Measurements from ENCODE around the gene HDAC4. TPM values are rescaled to one million over a fixed set of nuclear protein-coding genes. Genes with fewer than 3 reads are reported as not detected.

Gene HDAC4
- total and polyA plus RNA-seq, 3 experiments from 2014 or later: 8.3 to 28.8 (median 24.0) TPM

DNA sequence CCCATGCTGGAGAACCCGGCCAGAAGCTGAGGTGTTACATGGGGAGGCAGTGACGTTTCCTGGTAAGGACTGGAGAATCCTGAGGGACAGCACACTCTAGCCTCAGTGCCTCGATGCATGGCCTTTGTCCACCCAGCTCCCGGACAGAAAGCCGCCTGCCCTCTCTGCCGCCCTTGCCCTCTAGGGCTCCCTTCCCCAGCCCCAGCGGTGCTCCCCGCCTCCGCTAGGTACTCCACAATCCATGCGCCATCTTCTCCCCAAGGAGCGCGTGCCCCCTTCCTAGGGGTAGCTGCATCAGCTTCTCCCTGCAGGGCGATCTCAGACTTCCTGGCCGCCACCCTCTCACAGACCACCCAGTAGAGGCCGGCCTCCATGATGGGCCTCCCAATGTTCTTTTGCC, 301.3 kb downstream of the HDAC4 start:
- DNase-seq: no peak
- Mint-ChIP-seq H3K27ac (no peak overlapping the region), H3K4me1 (no peaks in the 10 kb centered on the region), H3K27me3 (no peaks in the 10 kb centered on the region), H3K4me3 (no peak overlapping the region), H3K9me3 (no peaks in the 10 kb centered on the region), H3K36me3 (peaks cover 0 to 65% (median under 1%) of the 10 kb centered on the region in 3 donors)
- Histone ChIP-seq H3K27ac (ENCODE audit: low read depth, low read length) (no peak overlapping the region), H3K27me3 (ENCODE audit: insufficient read depth, low read length, poor library complexity, severe bottlenecking) (no peaks in the 10 kb centered on the region), H3K36me3 (ENCODE audit: insufficient read depth, low read length) (peaks cover 6% of the 10 kb centered on the region), H3K4me1 (ENCODE audit: insufficient read depth, low read length) (no peaks in the 10 kb centered on the region), H3K4me3 (ENCODE audit: low read length) (no peak overlapping the region), H3K9me3 (ENCODE audit: low read length) (no peaks in the 10 kb centered on the region)
- CTCF ChIA-PET: interaction anchor here (1.4 kb wide), 1 partner anchor 10 kb away, joined by 4 read pairs; no protein-coding TSS in a partner anchor
- POLR2A ChIA-PET: no interaction called here

GRCh38 chr2:239098288-239098970, 302.4 kb downstream of the HDAC4 start:
- Mint-ChIP-seq H3K27me3 (no peaks in the 10 kb centered on the region), H3K36me3 (peaks cover 0 to 66% (median 4%) of the 10 kb centered on the region in 3 donors), H3K9me3 (no peaks in the 10 kb centered on the region), H3K27ac (peak overlapping the region in 1 of 8 donors; percentile 31), H3K4me1 (no peaks in the 10 kb centered on the region), H3K4me3 (no peak overlapping the region)
- no peak overlapping the region for H3K4me3 ChIP-seq (ENCODE audit: low read length)
- no peak overlapping the region for H3K27ac ChIP-seq (ENCODE audit: low read depth, low read length)
- H3K4me1 ChIP-seq (ENCODE audit: insufficient read depth, low read length): no peaks in the 10 kb centered on the region
- H3K27me3 ChIP-seq (ENCODE audit: insufficient read depth, low read length, poor library complexity, severe bottlenecking): no peaks in the 10 kb centered on the region
- POLR2A ChIA-PET: no interaction called here
- CTCF ChIA-PET: interaction anchor here (1.4 kb wide), 1 partner anchor 9 kb away, joined by 4 read pairs; no protein-coding TSS in a partner anchor
- peak in 1 of 5 donors; percentile 7 for DNase-seq
- peaks cover 10% of the 10 kb centered on the region for H3K36me3 ChIP-seq (ENCODE audit: insufficient read depth, low read length)
- H3K9me3 ChIP-seq (ENCODE audit: low read length): no peaks in the 10 kb centered on the region

GRCh38 chr2:239097428-239097696, 303.5 kb downstream of the HDAC4 start:
- Histone ChIP-seq H3K4me1 (ENCODE audit: insufficient read depth, low read length) (no peaks in the 10 kb centered on the region), H3K9me3 (ENCODE audit: low read length) (no peaks in the 10 kb centered on the region), H3K27me3 (ENCODE audit: insufficient read depth, low read length, poor library complexity, severe bottlenecking) (no peaks in the 10 kb centered on the region), H3K4me3 (ENCODE audit: low read length) (no peak overlapping the region), H3K36me3 (ENCODE audit: insufficient read depth, low read length) (peaks cover 6% of the 10 kb centered on the region), H3K27ac (ENCODE audit: low read depth, low read length) (no peak overlapping the region)
- H3K27ac Mint-ChIP-seq: no peak overlapping the region
- no peak for DNase-seq
- POLR2A ChIA-PET: no interaction called here
- H3K4me1 Mint-ChIP-seq: no peaks in the 10 kb centered on the region
- H3K36me3 Mint-ChIP-seq: peaks cover 0 to 60% (median 4%) of the 10 kb centered on the region in 3 donors
- no peaks in the 10 kb centered on the region for H3K27me3 Mint-ChIP-seq
- H3K9me3 Mint-ChIP-seq: no peaks in the 10 kb centered on the region
- no peak overlapping the region for H3K4me3 Mint-ChIP-seq
- CTCF ChIA-PET: no interaction called here

DNA sequence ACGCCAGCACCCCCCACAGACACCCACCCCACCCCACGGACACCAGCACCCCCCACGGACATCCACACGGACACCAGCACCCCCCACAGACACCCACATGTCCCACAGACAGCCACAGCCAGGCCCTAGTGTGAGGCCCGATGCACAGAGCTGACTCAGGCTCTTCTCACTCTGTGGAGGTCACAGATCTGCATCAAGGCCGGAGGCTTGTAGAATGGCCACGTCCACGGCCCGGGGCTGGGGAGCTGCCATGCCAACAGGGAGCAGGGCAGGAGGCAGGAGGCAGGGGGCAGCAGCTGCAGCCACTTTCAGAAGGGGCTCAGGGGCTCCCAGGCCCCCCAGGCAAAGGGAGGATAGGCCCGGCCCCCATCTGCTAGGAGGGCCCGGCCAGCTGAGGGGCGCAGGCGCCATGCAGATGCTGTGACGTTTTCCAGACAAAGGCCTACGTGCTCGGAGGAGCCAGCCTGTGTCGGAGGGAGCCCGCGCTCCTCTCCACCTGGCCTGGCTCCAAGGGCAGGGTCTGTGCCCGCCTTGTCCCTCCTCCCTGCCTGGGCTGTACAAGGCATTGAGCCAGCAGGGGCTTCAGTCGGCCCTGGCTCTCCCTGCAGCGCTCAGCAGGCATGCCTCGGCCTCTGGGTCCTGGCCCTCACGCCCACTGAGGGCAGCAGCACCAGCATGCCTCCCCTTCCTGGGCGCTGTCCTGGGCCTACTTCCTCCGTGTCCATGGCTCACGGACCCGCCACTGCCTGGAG, 304.0 kb downstream of the HDAC4 start:
- ChIA-PET POLR2A (no interaction called here), CTCF (no interaction called here)

GRCh38 chr2:239095460-239096081, 305.2 kb downstream of the HDAC4 start:
- Histone ChIP-seq H3K27me3 (ENCODE audit: insufficient read depth, low read length, poor library complexity, severe bottlenecking) (no peaks in the 10 kb centered on the region), H3K36me3 (ENCODE audit: insufficient read depth, low read length) (peaks cover 4% of the 10 kb centered on the region), H3K9me3 (ENCODE audit: low read length) (no peaks in the 10 kb centered on the region), H3K4me3 (ENCODE audit: low read length) (no peak overlapping the region), H3K4me1 (ENCODE audit: insufficient read depth, low read length) (no peaks in the 10 kb centered on the region), H3K27ac (ENCODE audit: low read depth, low read length) (no peak overlapping the region)
- H3K4me1 Mint-ChIP-seq: no peaks in the 10 kb centered on the region
- peak overlapping the region in 1 of 8 donors; percentile 54 for H3K27ac Mint-ChIP-seq
- no peak overlapping the region for H3K4me3 Mint-ChIP-seq
- H3K27me3 Mint-ChIP-seq: no peaks in the 10 kb centered on the region
- peaks cover 0 to 58% (median 4%) of the 10 kb centered on the region in 3 donors for H3K36me3 Mint-ChIP-seq
- H3K9me3 Mint-ChIP-seq: no peaks in the 10 kb centered on the region
- POLR2A ChIA-PET: no interaction called here
- CTCF ChIA-PET: no interaction called here
- no peak for DNase-seq

More for the DNA sequence above, 304.0 kb downstream of the HDAC4 start:
- H3K4me1 ChIP-seq (ENCODE audit: insufficient read depth, low read length): no peaks in the 10 kb centered on the region
- no peaks in the 10 kb centered on the region for H3K27me3 ChIP-seq (ENCODE audit: insufficient read depth, low read length, poor library complexity, severe bottlenecking)
- DNase-seq: no peak
- H3K27ac Mint-ChIP-seq: no peak overlapping the region
- no peaks in the 10 kb centered on the region for H3K9me3 ChIP-seq (ENCODE audit: low read length)
- peaks cover 4% of the 10 kb centered on the region for H3K36me3 ChIP-seq (ENCODE audit: insufficient read depth, low read length)
- no peak overlapping the region for H3K27ac ChIP-seq (ENCODE audit: low read depth, low read length)
- no peaks in the 10 kb centered on the region for H3K27me3 Mint-ChIP-seq
- no peaks in the 10 kb centered on the region for H3K9me3 Mint-ChIP-seq
- H3K36me3 Mint-ChIP-seq: peaks cover 0 to 59% (median 4%) of the 10 kb centered on the region in 3 donors
- H3K4me1 Mint-ChIP-seq: no peaks in the 10 kb centered on the region
- no peak overlapping the region for H3K4me3 Mint-ChIP-seq
- no peak overlapping the region for H3K4me3 ChIP-seq (ENCODE audit: low read length)

- Mint-ChIP-seq H3K27ac (no peak overlapping the region), H3K9me3 (no peaks in the 10 kb centered on the region), H3K4me3 (no peak overlapping the region), H3K27me3 (no peaks in the 10 kb centered on the region), H3K36me3 (peaks cover 0 to 57% (median 4%) of the 10 kb centered on the region in 3 donors), H3K4me1 (no peaks in the 10 kb centered on the region)
- H3K9me3 ChIP-seq (ENCODE audit: low read length): no peaks in the 10 kb centered on the region
- H3K27ac ChIP-seq (ENCODE audit: low read depth, low read length): no peak overlapping the region
- POLR2A ChIA-PET: no interaction called here
- H3K4me3 ChIP-seq (ENCODE audit: low read length): no peak overlapping the region
- CTCF ChIA-PET: no interaction called here
- no peaks in the 10 kb centered on the region for H3K4me1 ChIP-seq (ENCODE audit: insufficient read depth, low read length)
- DNase-seq: no peak
- no peaks in the 10 kb centered on the region for H3K27me3 ChIP-seq (ENCODE audit: insufficient read depth, low read length, poor library complexity, severe bottlenecking)
- peaks cover 4% of the 10 kb centered on the region for H3K36me3 ChIP-seq (ENCODE audit: insufficient read depth, low read length)
Observed at GRCh38 chr2:239094867-239095266, 306.0 kb downstream of the HDAC4 start.

DNA sequence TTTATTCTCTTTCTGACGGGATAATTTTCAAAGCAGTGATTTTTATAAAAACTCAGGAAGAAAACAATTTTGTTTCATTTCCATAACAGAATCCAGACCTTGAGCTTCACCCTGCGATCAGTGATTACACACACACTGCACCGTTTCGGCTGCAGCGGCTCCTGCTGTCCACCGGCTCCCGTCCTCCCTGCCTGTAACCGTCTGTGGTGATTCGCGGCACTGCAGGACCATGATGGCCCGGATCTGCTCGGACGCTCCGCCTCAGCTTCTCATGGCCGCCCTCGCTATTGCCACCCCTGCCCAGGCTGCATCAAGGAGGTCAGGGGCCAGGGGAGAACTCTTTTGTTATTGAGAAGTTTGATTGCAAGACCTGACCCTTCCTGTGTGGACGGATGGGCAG, 306.9 kb downstream of the HDAC4 start:
- Mint-ChIP-seq H3K36me3 (peaks cover 0 to 57% (median 4%) of the 10 kb centered on the region in 3 donors), H3K27me3 (no peaks in the 10 kb centered on the region), H3K27ac (peak overlapping the region in 1 of 8 donors; percentile 16), H3K4me1 (no peaks in the 10 kb centered on the region), H3K4me3 (no peak overlapping the region), H3K9me3 (no peaks in the 10 kb centered on the region)
- POLR2A ChIA-PET: no interaction called here
- Histone ChIP-seq H3K9me3 (ENCODE audit: low read length) (no peaks in the 10 kb centered on the region), H3K27ac (ENCODE audit: low read depth, low read length) (no peak overlapping the region), H3K4me3 (ENCODE audit: low read length) (no peak overlapping the region), H3K36me3 (ENCODE audit: insufficient read depth, low read length) (peaks cover 4% of the 10 kb centered on the region), H3K4me1 (ENCODE audit: insufficient read depth, low read length) (no peaks in the 10 kb centered on the region), H3K27me3 (ENCODE audit: insufficient read depth, low read length, poor library complexity, severe bottlenecking) (no peaks in the 10 kb centered on the region)
- CTCF ChIA-PET: no interaction called here
- DNase-seq: no peak

- Mint-ChIP-seq H3K27ac (no peak overlapping the region), H3K9me3 (no peaks in the 10 kb centered on the region), H3K4me1 (no peaks in the 10 kb centered on the region), H3K27me3 (no peaks in the 10 kb centered on the region), H3K4me3 (no peak overlapping the region), H3K36me3 (peaks cover 0 to 57% (median 7%) of the 10 kb centered on the region in 3 donors)
- Histone ChIP-seq H3K27me3 (ENCODE audit: insufficient read depth, low read length, poor library complexity, severe bottlenecking) (no peaks in the 10 kb centered on the region), H3K36me3 (ENCODE audit: insufficient read depth, low read length) (peaks cover 4% of the 10 kb centered on the region), H3K9me3 (ENCODE audit: low read length) (no peaks in the 10 kb centered on the region), H3K4me1 (ENCODE audit: insufficient read depth, low read length) (no peaks in the 10 kb centered on the region), H3K27ac (ENCODE audit: low read depth, low read length) (no peak overlapping the region), H3K4me3 (ENCODE audit: low read length) (no peak overlapping the region)
- ChIA-PET CTCF (no interaction called here), POLR2A (no interaction called here)
- DNase-seq: no peak
Observed at GRCh38 chr2:239093542-239093941, 307.3 kb downstream of the HDAC4 start.
